ENCODE data around the gene HM13.
"Not testable (repeated sequence)": the region's sequence is repeated elsewhere in the genome, so short reads cannot be mapped to it uniquely, and the experiment has no call there.

The HM13 gene

GRCh38 chr20:31542963-31543362, 28.7 kb downstream of the HM13 start:
- no peak for DNase-seq (ENCODE audit: low read depth)

GRCh38 chr20:31543966-31544598, 29.8 kb downstream of the HM13 start:
- DNase-seq (ENCODE audit: low read depth) = peak; percentile 94

DNA sequence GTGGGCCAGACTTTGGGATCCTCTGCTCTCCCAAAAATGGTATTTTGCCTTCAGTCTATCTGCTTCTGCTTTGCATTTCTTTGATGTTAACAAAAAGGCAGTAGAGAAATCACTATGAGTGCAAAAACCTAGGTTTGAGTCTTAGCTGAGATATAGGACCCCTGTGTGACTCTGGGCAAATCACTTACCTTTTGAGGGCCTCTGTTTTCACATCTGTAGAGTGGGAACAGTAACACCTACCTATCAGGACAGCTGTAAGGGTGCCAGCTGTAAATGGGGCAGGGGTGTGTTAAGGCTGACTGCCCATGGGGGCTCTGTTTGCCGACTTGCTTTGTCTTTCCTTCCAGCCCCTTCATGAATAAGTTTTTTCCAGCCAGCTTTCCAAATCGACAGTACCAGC, 30.4 kb downstream of the HM13 start:
- DNase-seq (ENCODE audit: low read depth) = no peak

DNA sequence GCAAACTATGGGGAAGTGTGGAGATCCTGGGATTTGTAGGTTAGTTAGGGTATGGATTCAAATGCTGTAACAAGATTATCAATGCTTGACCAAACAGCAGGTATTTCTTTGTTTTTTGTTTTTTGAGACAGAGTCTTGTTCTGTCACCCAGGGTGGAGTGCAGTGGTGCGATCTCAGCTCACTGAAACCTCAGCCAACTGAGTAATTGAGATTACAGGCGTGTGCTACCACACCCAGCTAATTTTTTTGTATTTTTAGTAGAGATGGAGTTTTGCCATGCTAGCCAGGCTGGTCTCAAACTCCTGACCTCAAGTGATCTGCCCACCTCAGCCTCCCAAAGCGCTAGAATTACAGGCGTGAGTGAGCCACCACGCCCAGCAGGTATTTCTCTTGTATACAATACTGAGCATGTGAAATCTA, 31.4 kb downstream of the HM13 start:
- DNase-seq (ENCODE audit: low read depth) = not testable (repeated sequence)

- DNase-seq (ENCODE audit: low read depth) = peak; percentile 89
Measured at GRCh38 chr20:31547017-31547675, 32.9 kb downstream of the HM13 start.

DNA sequence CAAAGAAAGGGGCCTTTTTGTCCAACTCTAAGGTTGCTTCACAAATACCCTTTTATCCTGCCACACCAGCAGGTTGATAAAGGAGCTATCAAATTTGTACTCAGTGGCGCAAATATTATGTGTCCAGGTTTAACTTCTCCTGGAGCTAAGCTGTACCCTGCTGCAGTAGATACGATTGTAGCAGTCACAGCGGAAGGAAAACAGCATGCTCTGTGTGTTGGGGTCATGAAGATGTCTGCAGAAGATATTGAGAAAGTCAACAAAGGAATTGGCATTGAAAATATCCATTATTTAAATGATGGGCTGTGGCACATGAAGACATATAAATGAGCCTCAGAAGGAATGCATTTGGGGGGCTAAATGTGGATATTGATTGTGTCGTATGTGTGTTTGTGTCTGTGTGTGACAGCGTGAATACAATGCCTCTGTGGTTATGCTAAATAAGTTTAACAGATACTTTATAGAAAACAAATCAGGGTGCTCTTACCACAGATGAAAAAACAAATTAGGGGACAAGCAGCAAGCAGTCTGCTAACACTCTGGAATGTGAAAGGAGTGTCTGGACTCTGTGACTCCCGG, 33.6 kb downstream of the HM13 start:
- no peak for DNase-seq (ENCODE audit: low read depth)

DNA sequence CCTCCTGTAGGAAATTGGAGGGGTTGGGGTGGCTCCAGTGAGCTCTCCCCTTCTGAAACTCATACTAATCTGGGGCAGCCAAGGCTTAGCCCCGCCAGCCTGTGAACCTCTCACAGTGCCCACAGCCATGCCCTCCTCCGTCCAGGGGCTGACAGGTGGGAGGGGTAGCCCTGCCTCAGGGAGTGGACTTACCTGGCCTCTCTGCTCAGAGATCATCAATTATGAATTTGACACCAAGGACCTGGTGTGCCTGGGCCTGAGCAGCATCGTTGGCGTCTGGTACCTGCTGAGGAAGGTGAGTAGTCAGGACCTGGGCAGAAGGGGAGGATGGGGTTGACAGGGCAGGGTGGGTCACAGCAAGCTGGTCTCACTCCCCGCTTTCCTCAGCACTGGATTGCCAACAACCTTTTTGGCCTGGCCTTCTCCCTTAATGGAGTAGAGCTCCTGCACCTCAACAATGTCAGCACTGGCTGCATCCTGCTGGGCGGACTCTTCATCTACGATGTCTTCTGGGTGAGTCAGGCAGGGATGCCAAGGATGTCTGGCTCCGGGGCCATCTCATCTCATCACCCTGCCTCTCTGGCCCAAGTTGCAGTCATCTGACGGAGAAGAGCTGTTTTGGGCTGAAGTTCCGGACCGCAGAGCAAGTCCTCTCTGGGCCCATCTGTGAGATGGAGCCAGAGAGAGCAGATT, 34.7 kb downstream of the HM13 start:
- DNase-seq (ENCODE audit: low read depth) = no peak

- no peak for DNase-seq (ENCODE audit: low read depth)
Measured at GRCh38 chr20:31549513-31549880, 35.3 kb downstream of the HM13 start.

DNA sequence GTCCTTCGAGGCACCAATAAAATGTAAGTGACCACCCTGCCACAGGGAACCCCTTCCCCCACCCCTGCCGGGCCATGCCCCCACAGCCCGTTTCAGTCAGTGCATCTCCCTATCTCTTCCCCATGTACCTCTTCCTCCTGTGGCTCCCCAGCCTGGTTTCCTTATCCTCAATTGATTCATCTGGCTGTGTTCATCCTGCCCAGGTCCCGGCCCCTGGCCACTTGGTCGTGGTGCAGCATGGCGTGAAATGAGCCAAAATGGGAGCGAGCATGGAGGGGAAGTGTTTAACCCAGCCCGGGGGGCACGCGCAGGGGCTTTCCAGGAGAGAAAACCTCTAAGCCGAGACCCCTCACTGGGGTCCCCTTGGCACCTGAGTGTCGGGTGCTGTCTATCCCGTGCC, 35.9 kb downstream of the HM13 start:
- DNase-seq (ENCODE audit: low read depth) = no peak

DNA sequence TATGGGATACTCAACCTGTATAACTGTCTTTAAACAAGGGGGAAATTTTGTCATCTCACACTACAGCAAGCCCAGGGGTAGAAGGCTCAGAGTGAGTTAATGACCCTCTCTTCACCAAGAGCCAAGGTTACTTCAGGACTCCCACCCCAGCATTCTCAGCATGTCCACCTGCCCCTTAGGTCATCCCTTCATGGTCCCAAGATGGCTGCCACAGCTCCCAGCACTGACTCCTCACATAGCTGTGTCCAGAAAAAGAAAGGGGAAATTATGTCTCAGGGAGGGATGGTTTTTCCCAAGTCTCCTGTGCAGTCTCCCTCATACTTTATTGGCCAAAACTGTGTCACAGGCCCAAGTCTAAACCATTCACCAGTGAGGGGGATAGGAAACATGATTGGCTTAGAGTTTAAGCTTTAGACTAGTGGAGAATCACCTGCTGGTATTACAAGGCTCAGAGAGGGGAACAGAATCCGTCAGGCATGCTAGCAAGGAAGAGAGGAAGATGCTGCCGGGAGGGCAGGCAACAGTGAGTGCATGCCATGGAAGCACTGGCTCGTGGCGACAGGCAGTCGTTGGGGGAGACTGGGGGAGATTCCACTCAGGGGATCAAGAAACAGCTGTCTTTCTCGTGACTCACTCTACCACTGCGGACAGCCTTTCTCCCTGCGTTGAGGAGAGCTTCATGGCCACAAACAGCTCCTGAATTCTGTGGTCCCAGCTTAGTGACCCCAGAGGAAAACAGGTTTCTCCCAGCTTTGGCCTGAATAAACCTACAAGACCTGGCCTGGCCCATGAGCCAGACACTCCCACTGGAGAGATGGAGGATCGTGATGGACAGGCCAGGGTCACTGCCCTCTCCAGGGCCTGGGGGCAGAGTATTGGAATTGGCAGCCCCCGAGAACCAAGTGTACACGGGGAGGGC, 37.2 kb downstream of the HM13 start:
- DNase-seq (ENCODE audit: low read depth) = peak; percentile 85

- no peak for DNase-seq (ENCODE audit: low read depth)
Measured at GRCh38 chr20:31555203-31555775, 41.0 kb downstream of the HM13 start.

- peak; percentile 88 for DNase-seq (ENCODE audit: low read depth)
Measured at GRCh38 chr20:31559704-31560093, 45.5 kb downstream of the HM13 start.

DNA sequence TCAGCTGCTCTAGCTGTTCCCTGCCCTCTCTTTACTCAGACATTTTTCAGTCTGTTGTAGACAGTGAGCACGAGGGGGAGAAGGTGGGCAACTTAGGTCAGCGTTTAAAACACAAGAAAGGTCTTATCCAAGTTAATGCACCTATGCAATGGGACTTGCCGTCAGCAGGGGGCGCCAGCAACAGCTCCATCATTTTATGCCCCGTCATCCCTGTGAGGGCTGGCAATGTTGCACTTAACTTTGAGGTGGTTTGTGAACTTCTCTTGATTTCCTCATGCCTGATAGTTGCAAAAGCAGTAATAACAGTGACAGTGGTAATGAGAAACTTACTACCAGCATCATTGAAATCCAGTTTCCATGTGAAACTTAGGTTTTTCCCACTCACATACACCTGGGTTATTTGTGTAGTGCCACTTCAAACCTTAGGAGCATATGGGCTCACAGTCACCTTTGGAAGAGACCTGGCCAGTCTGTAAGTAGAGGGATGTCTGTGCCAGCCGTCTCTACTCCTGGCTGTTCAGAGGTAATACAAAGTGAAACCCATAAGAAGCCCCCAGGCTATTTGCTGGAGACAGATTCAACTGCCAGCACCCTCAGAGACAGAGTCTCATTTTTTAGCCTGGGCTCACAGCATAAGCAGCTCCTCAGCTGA, 46.0 kb downstream of the HM13 start:
- DNase-seq (ENCODE audit: low read depth) = peak; percentile 91

DNA sequence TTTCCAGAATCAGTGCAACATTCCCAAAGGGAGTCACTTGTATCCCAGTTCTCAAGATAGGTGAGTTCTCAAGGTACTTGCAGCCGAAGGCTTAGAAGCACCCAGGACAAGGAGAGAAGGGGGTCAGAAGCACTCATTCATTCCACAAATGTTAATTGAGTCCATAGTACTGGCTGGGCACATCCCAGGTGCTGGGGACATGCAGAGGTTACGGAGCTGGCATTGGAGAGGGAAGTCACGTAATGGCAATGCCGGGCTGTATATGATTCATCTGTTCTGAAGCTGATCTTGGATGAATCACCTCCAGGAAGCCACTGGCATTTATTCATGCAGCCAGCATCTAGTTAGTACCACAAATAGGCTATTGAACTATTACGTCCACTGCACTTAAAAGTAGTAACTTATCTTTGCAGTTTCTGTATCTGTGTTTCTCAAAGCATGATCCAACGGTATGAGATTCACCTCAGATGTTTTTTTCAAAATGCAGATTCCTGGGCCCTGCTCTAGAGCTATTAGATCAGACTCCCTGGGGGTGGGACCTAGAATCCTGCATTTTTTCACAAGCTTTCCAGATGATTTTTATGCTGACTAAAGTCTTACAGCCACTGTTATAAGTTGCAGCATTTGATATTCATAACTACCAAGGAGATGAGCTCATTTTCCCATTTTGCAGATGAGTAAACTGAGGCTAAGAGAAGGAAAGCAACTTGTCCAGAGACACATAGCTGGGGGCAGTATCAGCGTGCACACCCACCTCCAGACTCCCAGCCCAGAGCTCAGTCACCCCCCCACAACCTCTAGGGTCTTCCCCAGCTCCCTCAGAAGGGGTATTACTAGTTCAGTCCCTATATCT, 46.7 kb downstream of the HM13 start:
- peak; percentile 96 for DNase-seq (ENCODE audit: low read depth)

DNA sequence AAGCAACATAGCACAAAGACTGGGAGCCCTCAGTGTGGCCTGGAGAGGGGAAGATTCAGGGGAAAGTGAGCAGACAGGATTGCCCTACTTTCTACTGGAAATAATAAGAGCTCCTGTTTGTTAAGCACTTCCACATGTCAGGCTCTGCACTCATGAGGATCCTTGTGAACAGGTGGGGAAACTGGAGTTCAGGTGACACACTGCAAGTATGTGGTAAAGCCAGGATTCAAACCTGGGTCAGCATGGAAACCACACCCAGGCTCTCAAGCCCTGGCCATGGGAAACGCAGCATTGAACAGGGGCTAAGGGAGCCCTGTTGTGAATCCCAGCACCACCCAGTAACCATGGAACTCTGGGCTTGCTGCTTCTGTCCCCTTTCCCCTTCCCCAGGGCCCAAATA, 48.0 kb downstream of the HM13 start:
- no peak for DNase-seq (ENCODE audit: low read depth)

GRCh38 chr20:31564284-31564683, 50.0 kb downstream of the HM13 start:
- DNase-seq (ENCODE audit: low read depth) = no peak

DNA sequence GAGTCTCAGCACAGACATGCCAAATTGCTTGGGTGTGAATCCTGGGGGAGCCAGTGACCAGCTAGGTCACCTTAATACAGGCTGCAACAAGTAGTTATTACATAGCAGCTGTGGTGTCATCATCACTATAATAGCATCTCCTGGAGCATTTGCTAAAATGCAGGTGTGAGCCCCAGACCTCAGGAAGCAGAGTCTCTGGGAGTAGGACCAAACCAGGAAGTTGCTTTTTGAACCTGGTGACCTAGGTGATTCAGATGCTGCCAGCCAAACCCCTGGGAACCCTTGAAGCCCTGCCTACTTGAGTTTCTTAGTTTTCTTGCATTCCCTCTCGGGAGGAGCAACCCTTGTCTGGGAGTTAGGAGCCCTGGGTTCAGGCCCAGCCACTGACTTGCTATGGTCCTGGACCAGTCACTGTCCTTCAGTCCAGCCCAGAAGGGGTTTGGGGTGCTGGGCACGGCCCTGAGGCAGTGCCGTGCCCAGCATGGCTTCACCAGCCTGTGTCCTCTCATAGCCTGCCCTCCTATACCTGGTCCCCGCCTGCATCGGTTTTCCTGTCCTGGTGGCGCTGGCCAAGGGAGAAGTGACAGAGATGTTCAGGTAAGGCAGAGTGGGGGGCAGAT, 51.6 kb downstream of the HM13 start:
- no peak for DNase-seq (ENCODE audit: low read depth)

- DNase-seq (ENCODE audit: low read depth) = no peak
Measured at GRCh38 chr20:31566319-31566657, 52.0 kb downstream of the HM13 start.

GRCh38 chr20:31566658-31567379, 52.6 kb downstream of the HM13 start:
- no peak for DNase-seq (ENCODE audit: low read depth)
